Erythroblast (primary cell): Measurements from ENCODE around the gene ILF3.

ENCODE experiments used
- GATA1 ChIP-seq: IDR thresholded peaks from 2 replicates; pipeline ENCODE4 v1.6.1; 2011; ENCODE audit warnings: low read depth, mild to moderate bottlenecking, control low read depth, low read length, moderate library complexity
- POLR2A ChIP-seq: IDR thresholded peaks from 2 replicates; pipeline ENCODE4 v1.6.1; 2011; ENCODE audit warnings: mild to moderate bottlenecking, low read length

DNA sequence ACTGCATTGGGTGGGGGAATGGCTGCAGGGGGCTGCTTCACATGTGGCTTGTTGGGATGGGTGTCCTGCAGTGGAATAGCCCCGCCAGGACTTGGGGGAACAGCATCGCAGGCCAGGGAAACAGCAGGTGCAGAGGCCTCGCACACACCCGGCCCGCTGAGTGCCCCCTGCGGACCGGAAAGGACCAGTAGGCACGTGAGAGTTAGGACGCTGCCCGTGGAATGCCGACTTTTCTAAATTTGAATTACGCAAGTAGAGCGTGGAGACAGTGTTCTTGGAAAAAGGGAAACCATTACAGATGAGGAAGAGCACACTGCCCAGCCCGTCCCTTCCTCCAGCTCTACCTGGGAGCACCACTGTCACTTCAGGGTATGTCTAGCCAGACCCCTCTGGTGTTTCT is 75.3 kb downstream of the ILF3 start:
- no peak for TF ChIP-seq POLR2A
- no peak for TF ChIP-seq GATA1
